A549 (cell line): Measurements from ENCODE around the gene KCNS3. TPM values are rescaled to one million over a fixed set of nuclear protein-coding genes. Genes with fewer than 3 reads are reported as not detected.
A peak's percentile ranks its signal among the peaks of the same experiment; 100 is the strongest.

Experiments
- ATAC-seq, 2 experiments: fragments of 200-7000 bp in 1 of 2; fragments of >200 bp in 1 of 2; cut with Nextera tagmentation in 1 of 2; cut with Tn5 transposase in 1 of 2; 3 replicates each; pipeline versions ENCODE4 v1.8.0 to v1.9.1; 2018 to 2020; ENCODE audit warnings: mild to moderate bottlenecking in 1 of 2, moderate library complexity in 1 of 2
- CTCF ChIA-PET: fragments of 300-600 bp; sonication (Branson Sonifier 250); formaldehyde crosslinking; extraction: SDS; loops from one replicate; lab custom pipeline; 2021; ENCODE audit warnings: antibody characterized with exemption, inconsistent platforms; lab: Yijun Ruan, JAX
- POLR2A ChIA-PET: fragments of 350-600 bp; formaldehyde crosslinking; extraction: SDS; loops from one replicate; lab custom pipeline; 2021; ENCODE audit warnings: antibody characterized with exemption, inconsistent platforms; lab: Yijun Ruan, JAX
- DNase-seq, 2 experiments: peaks; one replicate each; pipeline versions ENCODE4 v3.0.0 to v3.0.0-alpha.2; 2011 to 2016; ENCODE audit warnings: low read depth in 1 of 2, low spot score in 1 of 2
- FAIRE-seq: peaks from 2 replicates; lab custom pipeline; 2011; peaks lifted over from hg19 to GRCh38; lab: Jason Lieb, UNC
- H3K27ac ChIP-seq, 2 experiments: fragments of >200 bp; sonication (Bioruptor Twin); formaldehyde crosslinking; 3 replicates each; pipeline ENCODE4 v1.5.1; 2016 to 2017
- H3K4me1 ChIP-seq: fragments of >200 bp; sonication (Bioruptor Twin); formaldehyde crosslinking; 3 replicates; pipeline ENCODE4 v1.6.1; 2016
- H3K4me2 ChIP-seq: fragments of >200 bp; sonication (Bioruptor Twin); formaldehyde crosslinking; 3 replicates; pipeline ENCODE4 v1.6.1; 2016
- H3K4me3 ChIP-seq: fragments of >200 bp; sonication (Bioruptor Twin); formaldehyde crosslinking; 3 replicates; pipeline ENCODE4 v1.5.1; 2016
- H3K9me3 ChIP-seq: fragments of >200 bp; sonication (Bioruptor Twin); formaldehyde crosslinking; 3 replicates; pipeline ENCODE4 v1.6.1; 2016
- CBX2 ChIP-seq: fragments of 200-600 bp; sonication (generic); IDR thresholded peaks from 2 replicates; pipeline ENCODE4 v1.6.1; 2016; ENCODE audit warnings: low read depth, mild to moderate bottlenecking, borderline replicate concordance
- EHMT2 ChIP-seq: fragments of 200-600 bp; sonication (generic); IDR thresholded peaks from 2 replicates; pipeline ENCODE4 v1.6.1; 2016; ENCODE audit warnings: antibody characterized with exemption, low read depth, mild to moderate bottlenecking, moderate library complexity
- FOSB ChIP-seq: fragments of 250-450 bp; sonication (Bioruptor Pico); IDR thresholded peaks from 2 replicates; pipeline ENCODE4 v1.5.0; 2020; ENCODE audit warnings: mild to moderate bottlenecking, moderate library complexity
- FOSL2 ChIP-seq, 2 experiments: fragments of 450-650 bp in 1 of 2; fragments of >200 bp in 1 of 2; sonication (Bioruptor Twin) in 1 of 2; formaldehyde crosslinking; IDR thresholded peaks; 2 replicates each; pipeline versions ENCODE4 v1.5.0 to v1.6.1; 2016 to 2020; ENCODE audit warnings: mild to moderate bottlenecking in 1 of 2, moderate library complexity in 1 of 2
- HEYL ChIP-seq: fragments of 250-450 bp; sonication (Bioruptor Pico); IDR thresholded peaks from 2 replicates; pipeline ENCODE4 v1.8.0; 2021; ENCODE audit warnings: mild to moderate bottlenecking, moderate library complexity
- HOXA7 ChIP-seq: fragments of 250-450 bp; sonication (Bioruptor Pico); IDR thresholded peaks from 2 replicates; pipeline ENCODE4 v1.5.0; 2020; ENCODE audit warnings: mild to moderate bottlenecking, moderate library complexity
- HOXB13 ChIP-seq: fragments of 250-450 bp; sonication (Bioruptor Pico); IDR thresholded peaks from 2 replicates; pipeline ENCODE4 v1.5.0; 2020; ENCODE audit warnings: low read depth, mild to moderate bottlenecking, moderate library complexity
- KDM1A ChIP-seq: fragments of 200-600 bp; sonication (generic); IDR thresholded peaks from 2 replicates; pipeline ENCODE4 v1.6.1; 2016; ENCODE audit warnings: low read depth, mild to moderate bottlenecking
- RNF2 ChIP-seq: fragments of 200-600 bp; sonication (generic); IDR thresholded peaks from 2 replicates; pipeline ENCODE4 v1.6.1; 2016; ENCODE audit warnings: low read depth, mild to moderate bottlenecking, antibody characterized with exemption, moderate library complexity, borderline replicate concordance
- TP53 ChIP-seq: fragments of 250-450 bp; sonication (Bioruptor Pico); IDR thresholded peaks from 2 replicates; pipeline ENCODE4 v1.5.0; 2021; ENCODE audit warnings: mild to moderate bottlenecking, moderate library complexity
- ZC3H11A ChIP-seq: fragments of 450-650 bp; IDR thresholded peaks from 2 replicates; pipeline ENCODE4 v1.6.1; 2014; ENCODE audit warnings: antibody characterized with exemption, mild to moderate bottlenecking
- ZSCAN20 ChIP-seq: fragments of 250-450 bp; sonication (Bioruptor Pico); IDR thresholded peaks from 2 replicates; pipeline ENCODE4 v1.8.0; 2022; ENCODE audit warnings: mild to moderate bottlenecking, moderate library complexity
- WGBS: methylation state at CpG from one replicate; pipeline ENCODE4 v1.1.6; 2017; ENCODE audit errors: missing lambda C conversion rate; 5-methylcytosine and 5-hydroxymethylcytosine counted together
- polyA plus RNA-seq, 4 experiments: library from polyadenylated mRNA; depleted of rRNA in 3 of 4; stranded (reverse); fragments of >200 nt; fragmentation: RNase III in 1 of 4; extraction: RNeasy Plus Mini Kit Qiagen cat#74134 plus additional on column Dnase treatment in 1 of 4; gene quantifications; 2 replicates in 3 of 4; 3 replicates in 1 of 4; pipeline ENCODE4 v1.2.3, GENCODE V29; 2011 to 2017
- TF ChIP-seq, protein P1 (sequence below): fragments of 450-650 bp; IDR thresholded peaks from 2 replicates; pipeline ENCODE4 v1.6.1; 2014; ENCODE audit warnings: antibody characterized with exemption
- TF ChIP-seq, protein P2 (sequence below): fragments of >200 bp; sonication (Bioruptor Twin); formaldehyde crosslinking; IDR thresholded peaks from 3 replicates; pipeline ENCODE4 v1.5.1; 2016
- TF ChIP-seq, protein P3 (sequence below): fragments of 150-350 bp; IDR thresholded peaks from 2 replicates; pipeline ENCODE4 v1.6.1; 2014; ENCODE audit warnings: low read depth, mild to moderate bottlenecking, low read length
- TF ChIP-seq, protein P4 (sequence below): IDR thresholded peaks from 2 replicates; pipeline ENCODE4 v1.6.1; 2012

Gene KCNS3
- polyA plus RNA-seq, 2 of the 4 experiments (the other 2 are of a cell fraction): 0.70 to 2.1 TPM

DNA sequence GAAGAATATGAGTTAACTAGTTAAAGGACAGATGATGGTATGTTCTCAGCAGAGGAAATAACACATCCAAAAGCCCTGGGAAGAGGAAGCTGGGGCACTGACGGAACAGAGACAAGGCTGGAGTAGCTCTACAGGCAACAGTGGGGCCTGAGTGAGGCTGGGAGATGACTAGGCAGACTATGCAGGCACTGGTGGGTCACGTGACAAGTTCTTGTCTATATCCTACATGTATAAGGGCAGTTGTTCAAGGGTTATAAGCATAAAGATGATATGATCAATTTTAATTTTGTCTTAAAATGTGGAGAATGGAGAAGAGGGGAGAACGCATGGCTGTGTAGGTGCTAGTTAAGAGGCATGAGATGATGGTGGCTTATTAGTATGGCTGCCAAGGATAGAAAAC is 68.6 kb downstream of the KCNS3 start:
- WGBS: 12% methylated on average over 3 of the region's 3 CpGs
- CTCF ChIA-PET: interaction anchor here (0.7 kb wide), 1 partner anchor 24 kb away, joined by 3 read pairs; no protein-coding TSS in a partner anchor
- FAIRE-seq: no peak

DNA sequence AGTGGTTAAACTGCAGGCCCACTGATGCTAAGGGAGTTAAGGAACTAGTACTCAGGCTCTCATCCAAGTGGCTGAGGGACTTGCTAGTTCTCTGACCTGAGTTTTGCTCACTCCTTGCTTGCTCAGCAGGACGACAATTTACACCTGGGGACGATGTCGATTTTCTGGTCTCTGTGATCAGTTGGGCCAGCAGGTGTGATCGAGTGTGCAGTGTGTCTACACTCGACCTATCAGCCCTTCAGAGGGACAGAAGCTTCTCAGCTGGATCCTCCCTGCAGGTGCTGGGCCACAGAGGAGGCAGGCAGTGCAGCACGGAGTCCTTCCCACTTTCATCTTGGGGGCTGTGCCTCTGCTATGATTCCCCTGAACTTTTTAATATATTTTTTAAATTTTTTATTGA is 71.5 kb downstream of the KCNS3 start:
- Histone ChIP-seq H3K27ac (no peak overlapping the region), H3K4me1 (no peaks in the 10 kb centered on the region)
- TF ChIP-seq RNF2: no peak
- TF ChIP-seq ZC3H11A: no peak
- no peak for TF ChIP-seq TP53 (CRISPR knock-in tag)
- TF ChIP-seq FOSB (CRISPR knock-in tag): no peak
- no peak for TF ChIP-seq FOSL2 (IDR thresholded peaks at IDR 0.05)
- TF ChIP-seq FOSL2 (CRISPR knock-in tag; IDR thresholded peaks at IDR 0.05): no peak
- no peak for TF ChIP-seq HOXA7 (CRISPR knock-in tag)
- TF ChIP-seq, protein P1, sequence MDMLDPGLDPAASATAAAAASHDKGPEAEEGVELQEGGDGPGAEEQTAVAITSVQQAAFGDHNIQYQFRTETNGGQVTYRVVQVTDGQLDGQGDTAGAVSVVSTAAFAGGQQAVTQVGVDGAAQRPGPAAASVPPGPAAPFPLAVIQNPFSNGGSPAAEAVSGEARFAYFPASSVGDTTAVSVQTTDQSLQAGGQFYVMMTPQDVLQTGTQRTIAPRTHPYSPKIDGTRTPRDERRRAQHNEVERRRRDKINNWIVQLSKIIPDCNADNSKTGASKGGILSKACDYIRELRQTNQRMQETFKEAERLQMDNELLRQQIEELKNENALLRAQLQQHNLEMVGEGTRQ: no peak
- TF ChIP-seq, protein P2, sequence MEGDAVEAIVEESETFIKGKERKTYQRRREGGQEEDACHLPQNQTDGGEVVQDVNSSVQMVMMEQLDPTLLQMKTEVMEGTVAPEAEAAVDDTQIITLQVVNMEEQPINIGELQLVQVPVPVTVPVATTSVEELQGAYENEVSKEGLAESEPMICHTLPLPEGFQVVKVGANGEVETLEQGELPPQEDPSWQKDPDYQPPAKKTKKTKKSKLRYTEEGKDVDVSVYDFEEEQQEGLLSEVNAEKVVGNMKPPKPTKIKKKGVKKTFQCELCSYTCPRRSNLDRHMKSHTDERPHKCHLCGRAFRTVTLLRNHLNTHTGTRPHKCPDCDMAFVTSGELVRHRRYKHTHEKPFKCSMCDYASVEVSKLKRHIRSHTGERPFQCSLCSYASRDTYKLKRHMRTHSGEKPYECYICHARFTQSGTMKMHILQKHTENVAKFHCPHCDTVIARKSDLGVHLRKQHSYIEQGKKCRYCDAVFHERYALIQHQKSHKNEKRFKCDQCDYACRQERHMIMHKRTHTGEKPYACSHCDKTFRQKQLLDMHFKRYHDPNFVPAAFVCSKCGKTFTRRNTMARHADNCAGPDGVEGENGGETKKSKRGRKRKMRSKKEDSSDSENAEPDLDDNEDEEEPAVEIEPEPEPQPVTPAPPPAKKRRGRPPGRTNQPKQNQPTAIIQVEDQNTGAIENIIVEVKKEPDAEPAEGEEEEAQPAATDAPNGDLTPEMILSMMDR: no peak
- TF ChIP-seq ZSCAN20 (CRISPR knock-in tag): no peak
- no peak for TF ChIP-seq HOXB13 (CRISPR knock-in tag)
- TF ChIP-seq, protein P3, sequence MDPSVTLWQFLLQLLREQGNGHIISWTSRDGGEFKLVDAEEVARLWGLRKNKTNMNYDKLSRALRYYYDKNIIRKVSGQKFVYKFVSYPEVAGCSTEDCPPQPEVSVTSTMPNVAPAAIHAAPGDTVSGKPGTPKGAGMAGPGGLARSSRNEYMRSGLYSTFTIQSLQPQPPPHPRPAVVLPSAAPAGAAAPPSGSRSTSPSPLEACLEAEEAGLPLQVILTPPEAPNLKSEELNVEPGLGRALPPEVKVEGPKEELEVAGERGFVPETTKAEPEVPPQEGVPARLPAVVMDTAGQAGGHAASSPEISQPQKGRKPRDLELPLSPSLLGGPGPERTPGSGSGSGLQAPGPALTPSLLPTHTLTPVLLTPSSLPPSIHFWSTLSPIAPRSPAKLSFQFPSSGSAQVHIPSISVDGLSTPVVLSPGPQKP: no peak
- TF ChIP-seq, all 56 proteins: peak for 0
- 2% methylated on average over 6 of the region's 6 CpGs for WGBS
- no peak for ATAC-seq
- H3K9me3 ChIP-seq: no peaks in the 10 kb centered on the region
- DNase-seq: no peak
- FAIRE-seq: no peak
- ChIA-PET CTCF (no interaction called here), POLR2A (no interaction called here)
- H3K4me2 ChIP-seq: no peak overlapping the region
- no peak overlapping the region for H3K4me3 ChIP-seq

More for the DNA sequence above, 68.6 kb downstream of the KCNS3 start:
- TF ChIP-seq RNF2: no peak
- TF ChIP-seq, protein P1: peak; percentile 37; the same call in 1 of the 2 replicates
- POLR2A ChIA-PET: no interaction called here
- DNase-seq: no peak
- no peaks in the 10 kb centered on the region for H3K4me1 ChIP-seq
- no peak overlapping the region for H3K4me2 ChIP-seq
- H3K4me3 ChIP-seq: no peak overlapping the region
- ATAC-seq: no peak
- no peaks in the 10 kb centered on the region for H3K9me3 ChIP-seq
- no peak overlapping the region for H3K27ac ChIP-seq

DNA sequence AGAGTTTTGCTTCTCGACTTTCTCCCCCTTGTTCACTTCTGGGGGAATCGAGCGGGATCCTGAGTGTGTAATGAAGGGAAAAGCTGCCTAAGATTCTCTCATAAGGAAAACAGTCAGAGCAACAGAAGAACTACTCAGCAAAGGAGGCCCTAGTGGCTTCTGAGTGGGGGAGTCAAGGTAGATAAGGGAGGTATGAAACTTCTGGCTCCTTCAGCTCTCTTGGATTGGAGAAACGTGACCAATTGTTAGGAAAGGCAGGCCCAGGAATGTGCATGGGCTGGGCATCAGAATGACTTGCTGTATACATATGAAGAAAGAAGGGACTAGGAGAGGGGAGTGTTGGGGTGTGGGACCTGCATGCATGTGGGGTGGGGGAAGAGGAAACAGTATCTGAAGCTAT is 73.1 kb downstream of the KCNS3 start:
- Histone ChIP-seq H3K4me1 (no peaks in the 10 kb centered on the region), H3K4me3 (no peak overlapping the region), H3K27ac (no peak overlapping the region), H3K9me3 (no peaks in the 10 kb centered on the region), H3K4me2 (no peak overlapping the region)
- CTCF ChIA-PET: no interaction called here
- ATAC-seq: no peak
- under 1% methylated on average over 4 of the region's 4 CpGs for WGBS
- no peak for DNase-seq
- POLR2A ChIA-PET: no interaction called here
- TF ChIP-seq CBX2 (no peak), FOSB (CRISPR knock-in tag) (no peak), KDM1A (no peak), HEYL (CRISPR knock-in tag) (no peak), EHMT2 (no peak)
- TF ChIP-seq, protein P4, sequence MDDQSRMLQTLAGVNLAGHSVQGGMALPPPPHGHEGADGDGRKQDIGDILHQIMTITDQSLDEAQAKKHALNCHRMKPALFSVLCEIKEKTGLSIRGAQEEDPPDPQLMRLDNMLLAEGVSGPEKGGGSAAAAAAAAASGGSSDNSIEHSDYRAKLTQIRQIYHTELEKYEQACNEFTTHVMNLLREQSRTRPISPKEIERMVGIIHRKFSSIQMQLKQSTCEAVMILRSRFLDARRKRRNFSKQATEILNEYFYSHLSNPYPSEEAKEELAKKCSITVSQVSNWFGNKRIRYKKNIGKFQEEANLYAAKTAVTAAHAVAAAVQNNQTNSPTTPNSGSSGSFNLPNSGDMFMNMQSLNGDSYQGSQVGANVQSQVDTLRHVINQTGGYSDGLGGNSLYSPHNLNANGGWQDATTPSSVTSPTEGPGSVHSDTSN: no peak
- no peak for FAIRE-seq
